Jurkat, Clone E6-1 (cell line): Measurements from ENCODE around the gene RFX8.
"Not testable (repeated sequence)": the region's sequence is repeated elsewhere in the genome, so short reads cannot be mapped to it uniquely, and the experiment has no call there.

Experiments used
- DNase-seq: peaks from one replicate; pipeline ENCODE4 v3.0.0-alpha.2; 2011; ENCODE audit warnings: low read depth, low spot score
- H3K4me3 ChIP-seq: 2 replicates; pipeline ENCODE4 v1.5.1; 2011; ENCODE audit warnings: mild to moderate bottlenecking, low read length, control low read depth, moderate library complexity

RFX8 gene

DNA sequence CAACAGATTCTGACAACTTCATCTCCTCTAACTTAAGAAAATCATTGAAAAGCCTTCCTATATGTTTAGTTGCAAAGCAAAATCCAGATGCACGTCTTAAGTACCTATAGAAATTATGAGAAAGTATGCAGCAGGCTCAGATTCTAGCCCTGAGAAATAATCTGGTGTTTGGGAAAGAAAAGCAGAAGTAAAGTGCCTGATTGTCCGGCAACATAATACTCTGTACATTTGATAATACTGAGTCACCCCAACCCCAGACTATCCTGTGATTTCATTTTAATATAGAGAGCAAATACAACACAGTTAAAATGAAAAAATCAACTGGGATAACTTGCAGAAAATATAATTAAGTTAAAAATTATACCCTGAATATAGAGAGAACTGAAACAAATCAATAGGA lies 13.5 kb downstream of the RFX8 start:
- H3K4me3 ChIP-seq, result no peak overlapping the region
- no peak for DNase-seq

DNA sequence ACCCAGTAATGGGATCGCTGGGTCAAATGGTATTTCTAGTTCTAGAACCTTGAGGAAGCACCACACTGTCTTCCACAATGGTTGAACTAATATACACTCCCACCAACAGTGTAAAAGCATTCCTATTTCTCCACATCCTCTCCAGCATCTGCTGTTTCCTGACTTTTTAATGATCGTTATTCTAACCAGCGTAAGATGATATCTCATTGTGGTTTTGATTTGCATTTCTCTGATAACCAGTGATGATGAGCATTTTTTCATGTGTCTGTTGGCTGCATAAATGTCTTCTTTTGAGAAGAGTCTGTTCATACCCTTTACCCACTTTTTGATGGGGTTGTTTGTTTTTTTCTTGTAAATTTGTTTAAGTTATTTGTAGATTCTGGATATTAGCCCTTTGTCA lies 20.5 kb downstream of the RFX8 start:
- not testable (repeated sequence) for DNase-seq

DNA sequence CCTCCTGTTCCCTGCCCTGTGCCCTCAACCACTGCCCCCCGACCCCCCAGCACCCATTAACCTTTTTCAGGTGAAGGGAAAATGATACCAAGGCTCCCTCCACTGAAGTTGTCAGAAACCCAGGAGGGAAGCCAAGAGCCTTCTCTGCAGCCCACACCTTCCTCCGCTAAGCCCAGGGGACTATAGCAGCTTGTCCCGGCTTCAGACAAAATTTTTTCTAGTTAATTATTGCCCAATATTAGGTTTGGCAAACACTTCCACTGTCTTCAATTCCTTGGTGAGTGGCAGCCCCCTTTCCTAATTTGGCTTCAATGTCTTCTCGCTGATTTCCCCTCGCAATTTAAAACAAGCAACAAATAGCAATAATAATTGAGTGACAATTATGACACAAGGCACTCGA lies 23.9 kb downstream of the RFX8 start:
- DNase-seq, result no peak
- no peak overlapping the region for H3K4me3 ChIP-seq

More for the DNA sequence above, 20.5 kb downstream of the RFX8 start:
- H3K4me3 ChIP-seq, result not testable (repeated sequence)

DNA sequence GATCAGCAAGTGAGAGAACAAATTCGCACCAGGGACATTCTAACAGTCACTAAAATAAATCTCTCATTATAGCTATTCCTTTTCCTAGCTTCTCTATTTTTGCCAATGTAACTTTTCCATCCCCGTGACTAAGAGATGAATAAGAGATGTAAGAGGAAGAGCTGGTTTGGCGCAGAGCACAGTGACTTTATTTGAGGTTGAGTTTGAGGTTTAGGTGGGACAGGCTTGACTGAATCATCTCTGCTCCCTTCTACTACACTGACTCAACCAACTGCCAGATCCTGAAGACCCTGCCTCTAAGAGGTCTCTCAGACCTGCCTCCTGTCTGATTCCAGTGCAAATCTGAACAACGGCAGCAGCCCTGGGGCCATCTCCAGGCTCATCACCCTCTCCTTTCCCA lies 28.0 kb downstream of the RFX8 start:
- no peak overlapping the region for H3K4me3 ChIP-seq
- DNase-seq, result peak; percentile 81

GRCh38 chr2:101442667-101443061 lies 32.2 kb downstream of the RFX8 start:
- no peak for DNase-seq
- H3K4me3 ChIP-seq, result no peak overlapping the region

DNA sequence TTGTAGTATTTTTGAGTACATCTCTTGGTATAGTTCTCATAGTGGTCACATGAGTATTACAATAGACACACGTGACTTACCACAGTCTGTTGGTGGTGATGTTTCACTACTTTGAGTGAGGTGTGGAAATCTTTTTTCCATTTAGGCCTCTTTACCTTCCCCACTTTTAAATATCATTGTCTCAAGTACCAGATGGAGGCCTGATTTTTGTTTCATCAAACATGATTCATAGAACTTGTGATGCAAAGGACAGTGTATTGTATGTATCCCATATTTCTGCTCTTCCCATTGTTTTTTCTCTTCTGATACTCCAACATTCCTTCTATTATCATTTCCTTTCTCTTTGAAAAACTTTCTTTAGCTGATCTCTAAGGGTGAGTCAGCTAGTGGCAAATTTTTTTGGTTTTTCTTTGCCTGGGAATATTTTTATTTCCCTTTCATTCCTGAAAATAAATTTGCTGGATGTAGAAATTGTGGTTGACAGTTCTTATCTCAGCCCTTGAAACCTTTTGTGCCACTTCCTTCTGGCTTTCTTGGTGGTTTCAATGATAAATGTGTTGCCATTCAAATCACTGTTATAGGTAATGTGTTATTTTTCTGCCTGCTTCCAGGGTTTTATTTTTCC lies 32.8 kb downstream of the RFX8 start:
- DNase-seq, result peak; percentile 79
- H3K4me3 ChIP-seq, result no peak overlapping the region

GRCh38 chr2:101440127-101440738 lies 34.7 kb downstream of the RFX8 start:
- peak; percentile 90 for DNase-seq
- H3K4me3 ChIP-seq, result peak overlapping the region; percentile 13

- no peak for DNase-seq
- no peak overlapping the region for H3K4me3 ChIP-seq
Observed at GRCh38 chr2:101439716-101440115, 35.2 kb downstream of the RFX8 start.

DNA sequence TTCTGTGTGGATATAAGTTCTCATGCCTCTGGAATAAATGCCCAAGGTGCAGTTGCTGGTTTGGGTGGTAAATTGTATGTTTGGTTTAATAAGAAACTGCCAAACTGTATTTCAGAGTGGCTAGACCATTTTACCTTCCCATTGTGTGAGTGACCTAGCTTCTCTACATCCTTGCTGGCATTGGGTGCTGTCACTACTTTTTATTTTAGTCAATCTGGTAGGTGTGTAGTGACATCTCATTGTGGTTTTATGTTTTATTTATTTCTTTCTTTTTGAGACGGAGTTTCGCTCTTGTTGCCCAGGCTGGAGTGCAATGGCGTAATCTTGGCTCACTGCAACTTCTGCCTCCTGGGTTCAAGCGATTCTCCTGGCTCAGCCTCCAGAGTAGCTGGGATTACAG lies 36.4 kb downstream of the RFX8 start:
- not testable (repeated sequence) for H3K4me3 ChIP-seq, DNase-seq

GRCh38 chr2:101435001-101435862 lies 39.7 kb downstream of the RFX8 start:
- DNase-seq, result no peak
- H3K4me3 ChIP-seq, result no peak overlapping the region

DNA sequence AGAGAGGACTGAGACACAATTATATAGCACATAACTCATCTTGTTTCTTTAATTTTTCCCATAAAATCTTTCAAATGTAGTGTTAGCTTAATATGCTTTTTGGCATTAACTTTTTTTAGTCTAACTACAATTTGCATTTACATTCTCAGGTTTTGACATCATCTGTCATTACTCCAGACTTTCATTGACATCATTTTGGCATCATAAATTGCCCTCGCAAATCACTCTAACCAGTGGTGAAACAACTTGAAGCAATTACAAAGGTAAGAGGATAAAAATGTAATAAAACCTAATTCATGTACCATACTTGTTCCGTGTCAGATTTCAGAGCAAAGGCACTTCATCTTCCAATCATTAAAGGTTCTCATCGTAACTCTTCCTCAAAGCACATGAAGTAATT lies 41.4 kb downstream of the RFX8 start:
- H3K4me3 ChIP-seq, result no peak overlapping the region
- DNase-seq, result no peak

DNA sequence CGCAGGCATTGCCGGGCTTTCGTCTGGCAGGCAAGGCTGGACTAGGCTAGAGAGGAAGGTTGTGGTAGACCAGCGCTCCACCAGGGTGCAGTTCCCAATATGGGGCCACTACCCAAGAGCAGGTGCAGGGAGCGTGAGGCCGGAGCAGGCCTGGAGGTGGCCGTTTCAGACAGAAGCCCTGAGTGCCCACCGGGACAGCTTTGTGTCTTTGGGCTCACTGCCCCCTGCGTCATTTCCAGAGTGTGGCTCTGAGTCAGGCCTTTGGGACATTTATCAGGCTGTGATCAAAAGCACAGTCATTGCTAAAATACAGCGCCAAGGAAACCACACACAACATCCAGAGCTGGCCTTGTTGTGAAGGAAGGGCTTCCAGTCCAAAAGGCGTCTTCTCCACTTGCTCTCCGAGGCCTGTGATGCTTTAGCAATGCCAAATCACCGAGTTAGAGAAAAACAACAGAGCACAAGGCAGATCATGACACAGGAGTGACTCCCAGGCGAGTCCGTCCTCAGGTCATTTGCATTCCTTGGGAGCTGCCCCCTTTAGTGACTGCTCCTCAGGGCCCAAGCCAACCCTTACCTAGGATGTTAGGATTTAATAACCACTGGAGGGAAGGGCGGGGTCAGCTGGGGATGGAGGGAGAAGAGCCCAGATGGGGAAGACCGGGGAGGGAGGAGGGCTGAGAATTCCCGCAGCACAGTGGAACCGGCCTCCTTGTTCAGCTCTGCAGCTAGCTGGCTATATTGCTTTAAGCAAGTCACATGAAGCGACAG lies 42.3 kb downstream of the RFX8 start:
- no peak overlapping the region for H3K4me3 ChIP-seq
- no peak for DNase-seq

- H3K4me3 ChIP-seq, result no peak overlapping the region
- DNase-seq, result no peak
Observed at GRCh38 chr2:101431486-101431885, 43.4 kb downstream of the RFX8 start.

DNA sequence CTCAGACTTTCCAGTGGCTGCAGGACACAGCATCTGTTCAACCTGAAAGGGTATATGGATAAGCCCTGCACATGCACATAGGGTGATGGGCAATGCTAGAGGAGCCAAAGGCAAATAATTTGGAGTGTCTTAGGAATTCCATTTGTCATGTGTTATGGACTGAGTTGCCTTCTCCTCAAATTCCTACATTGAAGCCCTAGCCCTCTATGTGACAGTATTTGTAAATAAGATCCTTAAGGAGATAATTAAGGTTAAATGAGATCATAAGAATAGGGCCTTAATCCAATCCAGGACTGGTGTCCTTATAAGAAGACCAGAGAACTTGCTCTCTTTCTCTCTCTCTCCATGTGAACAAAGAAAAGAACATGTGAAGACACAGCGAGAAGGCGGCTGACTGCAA lies 44.8 kb downstream of the RFX8 start:
- H3K4me3 ChIP-seq, result no peak overlapping the region
- no peak for DNase-seq

DNA sequence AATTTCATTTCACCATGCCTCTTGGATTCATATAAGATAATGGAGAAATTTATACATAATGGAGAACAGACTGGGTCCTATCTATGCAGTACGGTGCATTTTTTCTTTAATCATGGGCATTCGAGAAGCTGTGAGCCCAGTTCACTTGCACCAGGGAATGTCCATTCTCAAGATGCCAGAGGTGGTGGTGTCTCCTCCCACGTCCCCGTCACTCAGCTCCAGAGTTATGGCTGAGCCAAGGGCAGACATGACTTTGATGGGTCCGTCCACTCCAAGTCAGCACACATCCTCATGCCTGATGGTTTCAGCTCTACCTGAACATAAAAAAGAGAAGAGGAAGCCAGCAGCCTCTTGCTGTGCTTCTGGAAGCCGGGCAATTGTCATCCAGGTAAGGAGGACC lies 45.5 kb downstream of the RFX8 start:
- DNase-seq, result no peak

DNA sequence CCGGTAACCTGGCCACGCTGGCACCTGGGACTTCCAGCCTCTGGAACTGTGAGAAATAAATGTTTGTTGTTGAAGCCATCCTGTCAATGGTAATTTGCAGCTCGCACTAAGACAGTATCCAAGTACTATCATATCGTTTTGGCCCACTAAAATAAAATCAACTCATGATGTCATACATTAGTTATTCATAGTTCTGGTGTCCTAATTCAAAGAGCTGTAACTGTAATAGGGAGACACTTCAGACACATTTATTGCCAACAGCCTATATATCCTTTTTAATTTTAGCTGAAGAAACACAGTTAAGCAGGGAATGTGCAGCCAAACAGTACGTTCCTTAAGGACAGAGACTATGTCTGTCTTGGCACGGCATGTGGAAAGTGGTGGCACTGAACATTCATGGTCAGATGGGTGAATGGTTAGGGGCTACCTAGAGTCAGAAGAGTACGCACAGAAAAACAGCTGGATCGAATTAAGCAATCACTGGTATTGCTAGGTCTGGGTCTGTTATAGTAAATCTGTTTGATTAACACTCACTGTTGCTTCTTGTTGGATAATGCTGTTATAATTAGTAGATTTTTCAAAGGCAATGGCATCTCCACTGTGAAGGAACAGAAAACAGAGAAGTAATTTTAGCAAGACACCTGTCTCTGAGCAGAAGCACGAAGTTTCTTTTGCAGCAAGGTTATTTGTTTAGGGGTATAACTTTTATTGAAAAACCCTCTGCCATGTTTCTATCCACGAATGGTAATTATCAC lies 46.3 kb downstream of the RFX8 start:
- DNase-seq, result no peak
- no peak overlapping the region for H3K4me3 ChIP-seq

More for the DNA sequence above, 45.5 kb downstream of the RFX8 start:
- H3K4me3 ChIP-seq, result no peak overlapping the region

DNA sequence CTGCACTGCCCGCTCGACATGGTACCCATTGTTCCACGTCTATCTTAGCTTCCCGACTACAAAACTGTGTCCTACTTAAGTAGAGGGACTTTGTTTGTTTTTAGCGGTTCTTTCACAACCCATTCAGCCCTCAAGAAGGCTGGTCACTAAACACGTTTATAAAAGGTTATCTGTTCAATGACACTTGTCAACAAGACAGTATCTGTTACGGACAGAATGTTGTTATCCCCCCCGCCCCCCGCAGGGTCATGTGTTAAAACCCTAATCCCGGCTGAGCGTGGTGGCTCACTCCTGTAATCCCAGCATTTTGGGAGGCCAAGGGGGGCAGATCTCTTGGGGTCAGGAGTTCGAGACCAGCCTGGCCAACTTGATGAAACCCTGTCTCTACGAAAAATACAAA lies 47.2 kb downstream of the RFX8 start:
- DNase-seq, result no peak

GRCh38 chr2:101427240-101427639 lies 47.7 kb downstream of the RFX8 start:
- H3K4me3 ChIP-seq, result no peak overlapping the region
- DNase-seq, result no peak

More for the DNA sequence above, 47.2 kb downstream of the RFX8 start:
- no peak overlapping the region for H3K4me3 ChIP-seq

GRCh38 chr2:101426822-101427221 lies 48.1 kb downstream of the RFX8 start:
- no peak for DNase-seq

More at GRCh38 chr2:101426822-101427221, 48.1 kb downstream of the RFX8 start:
- H3K4me3 ChIP-seq, result no peak overlapping the region
